ENCODE measurements around the gene BSPRY.
A peak's percentile ranks its signal among the peaks of the same experiment; 100 is the strongest.

Gene BSPRY

DNA sequence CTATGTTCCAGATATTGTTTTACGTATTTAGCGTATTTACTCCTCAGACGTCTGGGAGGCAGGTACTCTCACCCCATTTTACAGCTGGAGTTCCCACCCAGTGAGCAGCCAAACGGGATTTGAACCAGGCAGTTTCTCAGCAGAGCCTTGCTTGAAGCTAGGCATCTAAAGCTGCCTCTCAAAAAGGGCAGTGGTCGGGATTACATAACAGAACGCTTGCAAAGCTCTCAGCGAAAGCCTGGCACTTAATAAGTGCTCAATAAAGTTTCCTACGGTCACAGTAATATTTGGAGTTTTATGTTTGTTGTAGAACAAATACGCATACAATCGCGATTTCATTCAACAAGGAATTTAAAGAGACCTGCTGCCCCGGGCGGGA is 286 bp upstream of the BSPRY start:
- TF ChIP-seq, protein P1, sequence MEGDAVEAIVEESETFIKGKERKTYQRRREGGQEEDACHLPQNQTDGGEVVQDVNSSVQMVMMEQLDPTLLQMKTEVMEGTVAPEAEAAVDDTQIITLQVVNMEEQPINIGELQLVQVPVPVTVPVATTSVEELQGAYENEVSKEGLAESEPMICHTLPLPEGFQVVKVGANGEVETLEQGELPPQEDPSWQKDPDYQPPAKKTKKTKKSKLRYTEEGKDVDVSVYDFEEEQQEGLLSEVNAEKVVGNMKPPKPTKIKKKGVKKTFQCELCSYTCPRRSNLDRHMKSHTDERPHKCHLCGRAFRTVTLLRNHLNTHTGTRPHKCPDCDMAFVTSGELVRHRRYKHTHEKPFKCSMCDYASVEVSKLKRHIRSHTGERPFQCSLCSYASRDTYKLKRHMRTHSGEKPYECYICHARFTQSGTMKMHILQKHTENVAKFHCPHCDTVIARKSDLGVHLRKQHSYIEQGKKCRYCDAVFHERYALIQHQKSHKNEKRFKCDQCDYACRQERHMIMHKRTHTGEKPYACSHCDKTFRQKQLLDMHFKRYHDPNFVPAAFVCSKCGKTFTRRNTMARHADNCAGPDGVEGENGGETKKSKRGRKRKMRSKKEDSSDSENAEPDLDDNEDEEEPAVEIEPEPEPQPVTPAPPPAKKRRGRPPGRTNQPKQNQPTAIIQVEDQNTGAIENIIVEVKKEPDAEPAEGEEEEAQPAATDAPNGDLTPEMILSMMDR (IDR thresholded peaks at IDR 0.05; ENCODE audit: control insufficient read depth, extremely low read depth, insufficient read depth): no peak
- DNase-seq (ENCODE audit: low read depth): no peak
- H3K4me3 ChIP-seq (ENCODE audit: low read depth, low read length): peak overlapping the region; percentile 75

DNA sequence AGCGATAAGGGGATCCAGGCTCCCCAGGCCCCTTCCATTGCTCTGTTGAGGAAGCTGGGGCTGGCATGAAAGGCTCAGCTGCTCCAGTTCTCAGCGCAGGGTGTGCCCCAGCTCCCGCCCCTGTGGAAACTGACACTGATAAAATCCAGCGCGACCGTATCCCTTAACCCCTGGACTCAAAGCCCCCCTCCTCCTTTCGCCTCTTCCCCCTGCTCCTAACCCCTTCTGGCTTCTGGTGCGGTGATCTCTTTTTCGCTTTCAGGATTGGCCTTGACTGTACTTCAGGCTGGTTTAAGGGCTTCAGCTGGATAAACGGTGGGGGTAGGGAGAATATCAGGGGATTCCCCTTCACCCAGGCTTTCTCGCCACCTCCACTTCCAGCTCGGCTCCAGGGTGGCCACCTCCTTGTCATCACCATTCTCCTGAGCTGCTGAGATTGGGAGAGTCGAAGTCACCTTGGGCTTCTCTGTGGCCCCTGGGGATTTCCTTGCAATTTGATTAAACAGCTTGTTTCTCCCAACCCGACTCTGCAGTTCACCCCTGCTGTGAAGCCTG is 843 bp downstream of the BSPRY start:
- DNase-seq (ENCODE audit: low read depth): no peak
- TF ChIP-seq, protein P1 (IDR thresholded peaks at IDR 0.05; ENCODE audit: control insufficient read depth, extremely low read depth, insufficient read depth): no peak
- H3K4me3 ChIP-seq (ENCODE audit: low read depth, low read length): peak overlapping the region; percentile 75

DNA sequence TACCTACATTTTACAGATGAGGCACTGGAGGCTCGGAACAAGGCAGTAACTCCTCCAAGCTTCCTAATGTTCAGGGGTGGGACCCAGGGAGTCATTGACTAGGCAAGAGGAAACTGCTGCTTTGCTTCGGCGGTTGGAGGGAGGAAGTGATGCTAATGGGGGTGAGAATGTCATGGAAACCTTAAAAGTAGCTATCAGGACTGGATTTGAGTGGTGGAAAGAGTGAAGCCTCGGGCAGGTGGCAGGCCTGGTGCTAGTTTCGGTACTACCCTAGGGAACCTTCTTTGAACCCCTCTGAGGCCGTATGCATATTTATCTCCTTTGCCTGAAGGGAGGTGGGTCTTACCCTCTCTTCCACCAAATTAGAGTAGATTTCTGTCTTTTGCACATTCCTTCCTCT is 1.6 kb downstream of the BSPRY start:
- TF ChIP-seq, protein P1 (IDR thresholded peaks at IDR 0.05; ENCODE audit: control insufficient read depth, extremely low read depth, insufficient read depth): no peak
- no peak for DNase-seq (ENCODE audit: low read depth)
- no peak overlapping the region for H3K4me3 ChIP-seq (ENCODE audit: low read depth, low read length)

DNA sequence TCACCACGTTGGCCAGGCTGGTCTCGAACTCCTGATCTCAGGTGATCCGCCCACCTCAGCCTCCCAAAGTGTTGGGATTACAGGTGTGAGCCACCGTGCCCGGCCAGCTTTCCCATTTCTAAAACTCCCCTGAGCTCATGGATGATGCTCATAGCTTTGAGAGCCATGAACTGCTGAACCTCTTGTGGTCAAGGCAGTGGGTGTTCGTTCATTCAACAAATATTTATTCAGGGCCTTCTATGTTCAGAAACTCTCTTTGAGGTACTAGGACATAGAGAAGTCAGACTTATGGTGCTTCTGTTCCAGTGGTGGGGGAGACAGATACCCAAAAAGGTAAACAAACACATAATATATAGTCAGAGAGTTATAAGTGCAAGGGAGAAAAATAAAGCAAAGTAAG is 2.7 kb downstream of the BSPRY start:
- DNase-seq (ENCODE audit: low read depth): no peak
- TF ChIP-seq, protein P1 (IDR thresholded peaks at IDR 0.05; ENCODE audit: control insufficient read depth, extremely low read depth, insufficient read depth): no peak
- H3K4me3 ChIP-seq (ENCODE audit: low read depth, low read length): no peak overlapping the region

DNA sequence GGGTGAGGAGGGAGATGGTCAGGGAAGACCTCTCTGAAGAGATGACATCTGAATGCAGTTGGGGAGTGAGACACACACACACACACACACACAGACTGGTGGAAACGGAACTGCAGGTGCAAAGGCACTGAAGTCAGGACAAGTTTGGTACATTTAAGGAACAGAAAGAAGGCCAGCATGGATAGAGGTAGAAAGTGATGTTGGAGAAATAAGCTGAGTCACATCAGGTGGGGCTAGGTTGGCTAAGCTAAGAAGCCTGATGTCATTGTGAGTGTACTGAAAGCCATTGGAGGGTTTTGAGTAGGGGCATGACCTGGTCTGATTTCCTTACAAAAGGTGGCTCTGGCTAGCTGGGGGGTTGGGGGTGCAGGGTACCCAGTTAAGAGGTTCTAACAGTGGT is 3.1 kb downstream of the BSPRY start:
- H3K4me3 ChIP-seq (ENCODE audit: low read depth, low read length): no peak overlapping the region
- DNase-seq (ENCODE audit: low read depth): no peak
- TF ChIP-seq, protein P1 (IDR thresholded peaks at IDR 0.05; ENCODE audit: control insufficient read depth, extremely low read depth, insufficient read depth): no peak

DNA sequence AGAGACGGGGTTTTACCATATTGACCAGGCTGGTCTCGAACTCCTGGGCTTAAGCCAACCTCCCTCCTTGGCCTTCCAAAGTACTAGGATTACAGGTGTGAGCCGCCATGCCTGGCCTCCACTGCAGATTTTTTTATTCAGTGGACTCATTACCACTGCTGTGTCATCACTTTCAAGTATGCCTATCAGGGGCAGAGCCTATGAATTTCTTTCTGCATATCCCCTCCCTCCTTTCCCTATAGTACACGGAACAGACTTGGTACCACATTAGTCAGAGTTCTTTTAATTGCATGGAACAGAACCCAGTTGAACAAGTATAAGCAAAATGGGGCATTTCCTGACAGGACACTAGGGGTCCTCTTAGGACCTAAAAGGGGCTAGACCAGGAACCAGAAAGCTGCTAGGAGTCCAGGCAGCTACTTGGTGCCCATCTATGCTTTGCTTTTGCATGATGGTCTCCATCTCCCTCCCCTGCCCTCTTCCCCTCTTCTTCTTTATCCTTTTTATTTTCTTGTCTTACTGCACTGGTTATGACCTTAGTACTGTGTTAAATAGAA is 5.8 kb downstream of the BSPRY start:
- TF ChIP-seq, protein P1 (IDR thresholded peaks at IDR 0.05; ENCODE audit: control insufficient read depth, extremely low read depth, insufficient read depth): no peak
- no peak for DNase-seq (ENCODE audit: low read depth)
- no peak overlapping the region for H3K4me3 ChIP-seq (ENCODE audit: low read depth, low read length)

DNA sequence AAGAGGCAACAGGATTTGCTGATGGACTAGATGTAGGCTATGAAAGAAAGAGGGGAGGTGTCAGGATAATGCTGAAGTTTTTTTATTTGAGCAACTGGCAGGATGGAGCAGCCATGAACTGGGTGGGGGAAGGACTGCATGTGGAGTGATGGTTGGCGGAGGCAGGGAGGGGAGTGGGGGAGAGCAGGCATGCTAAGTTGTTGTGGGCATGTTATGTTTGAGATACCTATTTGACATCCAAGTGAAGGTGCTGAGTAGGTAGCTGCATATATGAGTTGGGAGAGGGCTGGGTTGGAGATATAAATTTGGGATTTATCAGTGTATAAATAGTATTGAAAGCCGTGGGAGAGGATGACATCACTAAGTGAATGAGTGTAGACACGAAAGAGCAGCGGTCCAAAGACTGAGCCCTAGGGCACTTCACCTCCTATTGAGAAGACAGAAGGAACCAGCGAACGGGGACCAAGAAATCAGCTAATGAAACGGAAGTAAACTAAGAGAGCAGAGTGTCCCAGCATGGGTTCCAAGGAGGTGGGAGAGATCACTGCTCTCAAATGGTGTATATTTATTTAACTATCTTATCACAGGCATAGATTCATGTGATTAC is 7.4 kb downstream of the BSPRY start:
- H3K4me3 ChIP-seq (ENCODE audit: low read depth, low read length): no peak overlapping the region
- TF ChIP-seq, protein P1 (IDR thresholded peaks at IDR 0.05; ENCODE audit: control insufficient read depth, extremely low read depth, insufficient read depth): no peak

More for the DNA sequence above, 7.4 kb downstream of the BSPRY start:
- DNase-seq (ENCODE audit: low read depth): no peak

Measured in LNCaP clone FGC (cell line).